GM18507 (cell line): ENCODE measurements around the gene ZNF423.
"Not testable (repeated sequence)": the region's sequence is repeated elsewhere in the genome, so short reads cannot be mapped to it uniquely, and the experiment has no call there.

ENCODE experiments used
- DNase-seq: peaks from one replicate; pipeline ENCODE4 v3.0.0; 2011; ENCODE audit warnings: low read depth; ENCODE audit not compliant: insufficient read length; ENCODE audit errors: extremely low spot score
- FAIRE-seq: peaks from 2 replicates; lab custom pipeline; 2011; peaks lifted over from hg19 to GRCh38; lab: Jason Lieb, UNC

ZNF423 gene

DNA sequence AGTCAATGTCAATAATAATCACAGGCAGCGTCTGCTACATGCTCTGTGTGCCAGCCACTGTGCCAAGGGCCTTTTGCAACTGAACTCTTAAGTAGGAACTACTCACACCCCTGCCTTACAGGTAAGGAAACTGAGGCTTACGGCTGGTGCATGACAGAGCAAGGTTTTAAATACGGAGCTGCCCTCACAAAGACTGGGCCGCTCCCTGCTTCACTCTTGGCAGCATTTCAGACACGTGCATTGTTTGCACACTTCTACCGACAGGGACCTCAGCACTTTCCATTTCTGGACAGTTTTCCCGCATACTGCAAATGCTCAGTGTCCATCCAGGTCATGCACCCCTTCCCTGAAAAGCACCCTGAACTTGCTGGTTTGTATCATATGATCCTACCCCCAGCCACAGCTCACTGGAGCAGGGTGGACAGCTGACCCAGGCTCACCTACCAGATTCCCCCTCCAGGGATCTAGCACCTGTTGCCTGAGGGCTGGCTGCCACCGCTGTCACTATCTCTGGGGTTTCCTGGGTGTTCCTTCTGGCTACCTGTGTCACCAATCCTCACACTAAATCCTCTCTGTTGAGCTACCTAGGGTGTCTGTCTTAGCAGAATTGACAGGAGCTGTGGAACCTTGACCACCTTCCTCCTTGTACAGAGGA is 339.4 kb downstream of the ZNF423 start:
- DNase-seq (no peak), FAIRE-seq (no peak)

DNA sequence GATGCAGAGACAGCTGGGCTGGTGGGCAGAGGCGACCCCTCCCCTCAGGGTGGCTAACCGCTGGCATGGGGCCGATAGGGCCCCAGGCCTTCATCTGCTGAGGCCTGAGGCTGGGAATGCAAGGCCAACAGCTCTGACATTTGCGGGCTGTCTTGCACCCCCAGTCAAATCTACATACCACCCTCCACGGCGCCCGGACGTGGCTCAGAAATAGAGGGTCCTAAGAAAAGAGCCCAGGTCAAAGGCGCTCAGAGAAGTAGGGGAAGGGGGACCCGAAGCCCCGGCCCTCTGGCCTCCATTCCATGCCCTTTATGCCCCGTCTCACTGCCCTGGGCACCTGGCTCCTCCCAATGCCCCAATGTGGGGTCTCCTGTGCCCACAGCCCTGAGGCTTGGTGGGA is 340.1 kb downstream of the ZNF423 start:
- no peak for DNase-seq
- FAIRE-seq = no peak

DNA sequence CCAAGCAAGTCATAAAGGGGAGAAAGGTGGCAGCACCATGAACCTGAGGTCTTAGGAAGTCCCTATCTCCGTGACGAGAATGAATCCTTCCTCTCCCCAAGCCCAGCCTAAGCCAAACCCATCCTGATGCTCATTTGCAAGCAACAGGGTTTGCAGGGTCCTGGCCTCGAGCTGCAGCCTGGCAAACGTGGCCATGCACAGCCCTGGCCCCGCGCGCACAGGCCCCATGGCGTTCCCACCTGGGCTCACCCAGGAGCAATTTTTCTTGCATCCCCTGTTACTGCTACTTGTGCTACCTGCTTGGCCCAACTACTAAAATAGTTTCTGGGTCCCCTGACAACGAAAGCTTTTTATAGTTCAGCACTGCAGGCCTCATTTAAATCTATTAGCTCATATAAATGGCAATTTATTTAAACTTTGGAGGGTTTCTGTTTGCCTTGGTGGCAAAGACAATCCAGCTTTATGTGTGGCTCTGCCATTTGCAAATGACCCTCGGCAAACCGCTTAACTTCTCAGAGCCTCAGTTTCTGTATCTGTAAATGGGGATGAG is 340.8 kb downstream of the ZNF423 start:
- DNase-seq = no peak
- FAIRE-seq = no peak

DNA sequence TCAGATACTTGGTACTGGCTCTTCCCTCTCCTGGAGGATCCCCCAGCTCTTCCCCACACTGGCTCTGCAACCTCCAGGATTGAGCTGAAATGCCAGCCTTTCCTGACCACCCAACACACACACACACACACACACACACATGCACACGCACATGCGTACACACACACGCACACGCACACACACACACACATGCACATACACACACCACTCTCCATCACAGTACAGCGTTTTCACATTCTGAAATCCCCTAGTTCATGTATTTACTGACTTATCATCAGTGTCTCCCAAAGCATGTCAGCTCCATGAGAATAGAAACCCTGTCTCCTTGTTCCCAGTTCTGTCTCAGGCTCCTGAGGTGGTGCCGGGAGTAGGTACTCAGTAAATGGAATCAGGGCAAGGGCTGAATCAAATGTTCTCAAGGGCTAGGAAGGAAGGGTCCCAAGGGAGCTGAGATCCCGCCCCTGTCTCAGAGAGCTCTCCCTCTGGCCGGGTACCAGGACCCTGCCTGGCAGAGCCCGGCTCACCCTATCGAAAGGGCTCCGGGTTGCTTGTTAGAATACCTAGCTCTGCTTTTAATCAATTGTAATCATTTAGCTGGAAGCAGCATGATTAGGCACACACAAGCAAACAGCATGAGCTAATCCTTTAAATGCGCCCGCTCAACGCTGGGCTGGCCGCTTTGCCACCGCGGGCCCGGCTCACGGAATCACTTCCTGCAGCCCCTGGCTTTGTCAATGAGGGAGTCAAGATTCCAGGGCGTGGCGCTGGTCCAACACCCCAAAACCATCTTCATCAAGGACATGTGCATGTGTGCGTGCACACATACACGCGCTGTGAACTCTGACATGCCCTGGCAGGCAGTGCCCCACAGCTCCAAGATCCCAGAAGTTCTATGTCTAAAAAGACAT is 341.6 kb downstream of the ZNF423 start:
- DNase-seq (no peak), FAIRE-seq (no peak)

DNA sequence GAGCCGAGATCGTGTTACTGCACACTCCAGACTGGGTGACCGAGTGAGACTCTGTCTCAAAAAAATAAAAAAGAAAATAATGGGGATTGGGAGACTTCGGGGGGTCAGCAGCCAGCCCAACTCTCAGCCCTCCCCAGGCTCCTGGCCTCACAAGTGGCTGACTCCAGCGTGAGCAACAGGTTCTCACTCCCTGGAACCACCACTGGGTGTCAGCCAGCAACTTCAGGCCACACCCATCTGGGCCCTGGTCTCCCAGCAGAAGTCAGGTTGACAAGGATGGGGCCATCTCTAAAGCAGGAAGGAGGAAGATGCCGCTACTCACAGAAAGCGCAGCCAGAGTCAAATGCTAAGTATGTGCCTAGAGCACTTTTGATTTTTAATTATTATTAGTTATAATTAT is 342.9 kb downstream of the ZNF423 start:
- FAIRE-seq (no peak), DNase-seq (no peak)

DNA sequence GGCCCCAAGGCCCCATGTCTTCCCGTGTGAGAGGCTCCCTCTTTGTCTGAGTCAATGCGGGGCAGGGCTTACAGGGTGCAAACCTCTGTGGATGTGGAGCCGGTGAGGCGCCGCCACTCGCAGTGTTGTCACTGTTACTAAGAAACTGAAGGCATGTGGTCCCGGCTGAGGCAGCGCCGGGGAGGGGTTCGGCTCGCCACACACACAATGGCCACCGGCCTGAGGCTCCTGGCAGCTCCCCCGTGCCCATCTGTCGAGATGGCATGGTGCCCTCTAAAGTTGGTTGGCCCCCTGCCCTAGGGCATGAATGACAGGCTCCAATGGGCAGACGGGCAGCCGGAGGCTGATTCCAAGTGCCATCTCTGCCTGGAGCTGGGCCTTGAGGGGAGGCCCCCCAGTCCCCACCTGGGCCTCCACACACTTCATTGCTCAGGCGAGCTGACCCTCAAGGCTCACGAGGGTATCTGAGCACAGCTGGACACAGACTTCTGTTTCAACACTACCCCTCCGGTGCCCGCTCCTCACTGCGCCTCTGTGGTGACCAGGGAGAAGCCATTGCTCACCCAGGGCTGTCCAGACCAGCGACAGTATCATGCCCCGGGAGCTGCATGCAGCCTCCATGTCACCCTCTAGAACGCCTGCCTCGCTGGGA is 345.1 kb downstream of the ZNF423 start:
- FAIRE-seq (no peak), DNase-seq (no peak)

DNA sequence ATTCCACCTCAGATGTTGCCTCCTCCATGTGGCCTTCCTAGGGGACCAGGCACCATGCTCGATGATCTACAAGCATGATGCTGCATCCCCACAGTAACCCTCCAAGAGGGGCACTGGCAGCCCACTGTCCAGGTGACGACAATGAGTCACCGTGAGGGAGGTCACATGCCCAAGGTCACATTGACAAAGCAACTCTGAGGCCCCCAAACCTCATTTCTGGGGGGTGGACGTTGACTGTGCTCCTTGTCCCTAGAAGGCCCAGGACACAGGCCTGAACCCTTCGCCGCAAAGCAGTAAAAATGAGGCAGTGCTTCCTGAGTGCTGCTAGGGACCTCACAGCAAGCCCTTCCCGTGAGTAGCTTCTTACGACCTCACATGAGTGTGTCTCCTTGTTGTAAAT is 345.8 kb downstream of the ZNF423 start:
- DNase-seq = no peak
- FAIRE-seq = no peak

DNA sequence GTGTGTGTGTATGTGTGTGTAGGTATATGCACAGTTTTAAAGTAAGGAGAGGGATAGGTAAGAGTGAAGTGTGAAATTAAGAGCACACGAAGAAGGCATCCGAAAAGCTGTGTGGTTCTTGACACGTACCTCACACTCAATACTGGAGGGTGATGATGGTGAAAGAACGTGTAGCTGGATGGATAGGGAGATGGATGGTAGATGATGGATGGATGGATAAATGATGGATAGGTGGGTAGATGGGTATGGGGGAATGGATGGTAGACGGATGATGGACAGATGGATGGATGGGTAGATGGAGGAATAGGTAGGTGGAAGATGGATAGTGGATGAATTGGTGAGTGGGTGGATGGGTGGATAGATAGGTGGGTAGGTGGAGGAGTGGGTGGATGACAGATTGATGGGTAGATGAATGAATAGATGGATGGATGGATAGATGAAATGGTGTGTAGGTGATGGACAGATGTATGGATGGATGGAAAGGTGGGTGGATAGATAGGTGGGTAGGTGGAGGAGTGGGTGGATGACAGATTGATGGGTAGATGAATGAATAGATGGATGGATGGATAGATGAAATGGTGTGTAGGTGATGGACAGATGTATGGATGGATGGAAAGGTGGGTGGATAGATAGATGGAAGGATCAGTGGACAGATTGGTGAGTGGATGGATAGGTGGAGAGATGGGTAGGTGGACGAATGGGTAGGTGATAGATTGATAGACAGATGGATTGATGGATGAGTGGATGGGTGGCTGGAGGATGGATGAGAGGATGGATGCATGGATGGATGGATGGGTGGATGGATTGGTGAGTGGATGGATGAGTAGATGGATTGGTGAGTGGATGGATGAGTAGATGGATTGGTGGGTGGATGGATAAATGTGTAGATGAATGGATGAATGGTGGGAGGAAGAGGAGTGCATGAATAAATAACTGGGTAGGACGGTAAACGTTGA is 349.6 kb downstream of the ZNF423 start:
- not testable (repeated sequence) for DNase-seq, FAIRE-seq

DNA sequence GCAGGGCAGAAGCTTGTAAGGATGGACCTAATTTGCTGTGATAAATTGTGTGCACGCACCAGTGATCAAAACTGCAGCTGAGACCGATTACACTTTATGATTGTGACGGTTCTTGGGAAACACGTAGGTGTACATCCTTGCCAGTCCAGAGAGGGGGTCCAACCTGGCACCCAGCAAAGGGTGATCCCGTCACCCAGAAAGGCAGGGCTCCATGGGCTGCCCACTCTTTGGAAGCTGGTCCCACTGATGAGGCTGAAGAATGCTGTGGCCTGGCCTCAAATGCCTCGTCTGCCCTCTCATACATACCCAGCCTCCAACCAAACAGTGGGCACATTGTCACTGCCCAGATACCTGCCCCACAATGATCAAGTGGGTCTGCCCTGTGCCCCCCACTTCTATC is 350.4 kb downstream of the ZNF423 start:
- no peak for FAIRE-seq
- no peak for DNase-seq

DNA sequence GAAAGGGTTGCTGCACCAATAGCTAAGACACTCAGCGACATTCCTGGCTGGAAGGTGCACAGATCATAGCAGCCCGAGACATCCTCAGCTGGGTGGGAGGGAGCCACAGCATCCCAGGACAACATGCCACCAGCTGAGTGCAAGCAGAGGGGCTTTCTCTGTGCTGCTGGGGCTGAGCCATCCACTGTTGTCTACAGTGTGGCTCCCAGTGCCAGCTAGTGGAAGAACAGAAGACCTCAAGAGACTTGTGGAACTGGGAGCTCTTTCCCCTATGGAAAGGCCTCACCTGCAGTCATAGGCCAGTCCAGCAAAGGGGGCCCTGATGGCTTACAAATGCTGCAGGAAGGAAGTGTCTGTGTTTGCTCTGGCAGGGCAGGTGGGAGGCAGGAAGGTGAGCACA is 351.3 kb downstream of the ZNF423 start:
- FAIRE-seq (no peak), DNase-seq (no peak)

DNA sequence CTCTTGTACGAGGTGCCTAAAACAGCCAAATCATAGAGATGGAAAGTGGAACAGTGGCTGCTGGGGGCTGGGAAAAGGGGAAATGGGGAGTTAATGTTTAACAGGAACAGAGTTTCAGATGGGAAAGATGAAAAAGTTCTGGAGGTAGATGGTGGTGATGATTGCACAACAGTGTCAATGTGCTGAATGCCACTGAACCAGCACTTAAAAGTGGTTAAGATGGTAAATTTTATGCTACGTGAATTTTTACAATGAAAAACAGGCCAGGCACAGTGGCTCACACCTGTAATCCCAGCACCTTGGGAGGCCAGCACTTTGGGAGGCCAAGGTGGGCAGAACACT is 351.9 kb downstream of the ZNF423 start:
- no peak for DNase-seq
- FAIRE-seq = peak; percentile 62

DNA sequence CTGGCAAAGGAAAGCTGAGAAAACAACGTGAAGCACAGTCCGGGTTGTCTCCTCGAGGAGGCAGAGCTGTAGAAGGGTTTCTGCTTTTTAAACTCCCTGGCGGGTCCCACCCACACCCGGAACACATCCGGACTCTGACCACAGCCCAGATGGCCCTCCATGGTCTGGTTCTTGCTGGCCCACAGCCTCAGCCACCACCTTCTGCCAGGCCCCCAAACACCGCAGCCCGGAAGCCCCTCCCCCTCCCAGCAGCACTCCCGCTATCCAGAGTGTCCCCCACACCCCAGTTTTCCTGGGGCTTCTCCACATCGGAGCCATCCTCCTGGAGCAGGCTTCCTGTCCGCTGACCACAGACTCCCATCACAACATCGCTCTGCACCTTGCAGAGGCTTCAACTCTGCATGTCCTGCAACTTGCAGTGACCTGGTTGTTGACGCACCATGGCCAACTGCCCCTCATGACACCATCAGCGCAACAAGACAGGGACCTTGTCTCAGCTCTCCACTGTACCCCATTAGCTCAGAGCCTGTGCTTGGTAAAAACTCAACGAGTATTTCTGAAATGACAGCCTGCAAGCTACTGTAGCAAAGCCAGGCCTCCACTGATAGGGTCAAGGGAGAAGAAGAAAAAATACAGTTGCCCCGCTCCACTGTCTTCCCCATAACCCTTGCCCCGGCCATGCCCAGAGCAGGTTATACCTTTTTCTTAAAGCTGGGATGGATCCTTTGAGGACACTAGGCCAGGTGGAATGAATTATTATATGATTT is 352.5 kb downstream of the ZNF423 start:
- peak; percentile 58 for DNase-seq
- FAIRE-seq = peak; percentile 66

DNA sequence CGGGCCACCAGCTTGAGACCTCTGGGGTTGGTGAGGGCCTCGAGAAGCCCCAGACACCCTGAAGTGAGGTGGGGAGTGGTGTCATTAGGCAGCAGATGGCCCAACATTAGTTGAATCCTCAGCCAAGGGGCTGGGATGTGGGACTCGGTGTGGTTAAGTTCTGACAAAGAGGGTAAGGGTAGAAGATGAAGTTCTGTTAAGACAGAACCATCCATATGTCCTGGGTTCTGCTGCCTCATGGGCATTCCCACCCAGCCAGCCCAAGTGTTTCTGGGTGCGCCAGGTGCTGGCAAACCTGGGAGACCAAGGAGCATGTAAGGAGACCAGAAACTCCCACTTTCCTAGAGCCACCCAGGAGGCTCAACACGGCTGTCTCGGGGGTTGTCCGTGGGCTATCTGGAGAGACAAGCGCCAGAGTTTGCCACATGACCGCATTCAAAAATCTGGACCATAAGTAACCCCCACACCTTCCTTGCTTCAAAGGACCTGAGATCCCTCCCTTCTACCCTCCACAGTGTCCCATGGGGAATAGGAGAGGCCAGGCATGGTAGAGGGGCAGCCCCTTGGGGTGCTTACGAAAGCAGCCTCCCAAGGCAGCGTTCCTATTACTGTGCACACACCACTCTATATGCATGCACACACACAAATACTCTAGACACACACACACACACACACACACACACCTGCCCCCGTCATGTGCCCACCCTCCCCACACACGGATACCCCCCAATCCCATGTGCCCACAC is 353.6 kb downstream of the ZNF423 start:
- no peak for FAIRE-seq
- no peak for DNase-seq

DNA sequence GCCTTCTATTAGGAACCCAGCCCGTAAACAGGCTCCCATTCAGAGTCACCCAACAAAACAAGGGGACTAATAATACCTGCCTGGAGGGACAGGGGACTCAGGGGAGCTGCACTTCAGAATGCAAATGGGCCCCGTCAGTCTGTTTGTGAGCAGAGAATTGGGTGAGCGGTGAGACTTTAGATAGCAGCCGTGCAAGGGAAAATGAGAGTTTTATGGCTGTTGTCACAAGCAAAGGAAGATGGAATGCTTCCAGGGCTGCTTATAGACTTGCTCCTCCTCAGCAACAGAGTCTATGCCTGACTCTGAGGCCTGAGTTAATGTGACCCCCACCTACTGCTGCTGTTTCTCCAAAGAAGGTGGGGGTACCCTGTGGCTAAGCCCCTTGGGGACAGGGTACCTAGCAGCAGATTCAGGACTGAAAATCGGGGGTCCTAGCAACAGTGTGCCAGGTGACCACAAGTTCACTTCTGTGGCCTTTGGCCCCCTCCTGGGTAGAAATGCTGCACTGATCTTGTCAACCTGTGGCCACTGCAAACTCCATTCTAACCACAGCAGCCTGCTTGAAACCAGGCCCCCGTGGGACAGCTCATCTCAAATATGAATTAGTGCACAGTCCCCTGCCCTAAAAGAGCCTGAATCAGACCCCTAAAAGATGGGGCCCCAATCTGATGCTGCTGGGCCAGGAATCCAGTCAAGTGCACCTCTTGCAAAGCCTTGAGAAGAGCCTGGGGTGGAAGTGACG is 355.9 kb downstream of the ZNF423 start:
- FAIRE-seq (no peak), DNase-seq (no peak)

DNA sequence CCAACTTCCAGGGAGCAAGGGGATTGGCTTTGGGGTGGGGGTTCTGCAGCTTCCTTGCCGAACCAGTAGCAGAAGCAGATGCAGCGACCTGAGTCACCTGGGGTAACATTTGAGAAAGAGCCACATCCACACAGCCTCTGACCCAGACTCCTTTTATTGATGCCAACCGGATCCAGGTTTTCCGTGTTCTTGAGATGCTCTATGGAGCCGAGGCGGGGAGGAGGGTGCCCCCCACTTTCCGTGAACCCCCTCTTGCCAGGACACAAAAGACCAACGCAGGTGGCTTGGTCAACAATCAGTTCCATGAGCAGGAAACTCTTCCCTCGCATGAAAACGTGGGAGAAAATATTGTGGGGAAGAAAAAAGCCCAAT is 356.5 kb downstream of the ZNF423 start:
- FAIRE-seq (no peak), DNase-seq (no peak)

DNA sequence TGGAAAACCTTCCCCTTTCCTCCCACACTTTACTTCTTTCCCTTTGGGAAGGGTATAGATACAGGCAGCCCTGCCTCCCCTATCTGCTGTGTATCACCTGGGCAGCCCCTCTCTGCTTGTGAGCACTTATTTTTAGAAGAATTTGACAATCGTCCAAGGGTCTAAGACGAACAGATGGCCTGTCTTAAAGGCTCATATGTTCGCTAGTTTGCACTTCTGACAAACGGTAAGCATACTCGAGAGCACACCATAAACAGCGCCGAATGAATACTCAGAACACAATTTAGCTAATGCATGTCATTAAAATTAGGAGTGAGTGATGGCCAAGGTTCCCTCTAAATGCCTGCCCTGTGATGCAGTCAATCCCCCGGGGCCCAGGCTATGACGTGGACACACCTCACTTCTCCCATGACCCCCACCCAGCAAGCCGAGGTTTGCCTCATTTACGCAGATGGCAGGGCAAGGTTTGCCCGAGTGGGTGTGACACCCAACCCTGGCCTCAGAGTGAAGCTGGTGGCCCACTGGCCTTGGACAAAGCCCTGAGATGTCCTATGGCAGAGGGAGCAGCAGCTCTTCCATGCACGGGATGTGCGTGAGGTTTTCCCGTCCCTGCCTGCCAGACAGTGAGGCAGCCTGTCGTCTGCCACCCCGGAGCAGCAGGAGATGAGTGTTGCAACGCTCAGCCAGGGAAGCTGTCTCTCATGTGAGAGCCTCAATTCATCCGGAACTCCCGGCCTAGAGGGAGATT is 357.1 kb downstream of the ZNF423 start:
- FAIRE-seq (no peak), DNase-seq (no peak)

DNA sequence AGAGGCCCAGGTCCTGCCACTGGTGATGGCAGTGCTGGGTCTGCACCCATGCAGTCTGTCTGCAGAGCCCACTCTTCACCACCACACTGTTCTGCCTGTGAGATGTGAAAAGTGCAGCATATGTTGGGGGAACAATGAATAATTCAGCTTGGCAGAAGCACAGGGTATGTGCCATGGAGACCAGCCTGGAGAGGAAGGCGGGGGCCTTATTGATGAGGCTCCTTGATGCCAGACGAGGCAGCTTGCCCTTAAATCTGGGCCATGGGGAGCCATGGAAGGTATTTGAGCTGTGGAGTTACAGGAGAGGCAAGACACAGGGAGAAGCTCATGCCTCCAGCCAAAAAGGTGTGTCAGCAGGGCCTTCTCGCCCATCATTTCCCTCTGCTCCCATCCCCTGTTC is 357.6 kb downstream of the ZNF423 start:
- no peak for DNase-seq
- FAIRE-seq = no peak
